IPS-20b (cell line): Measurements from ENCODE around the gene WDR89.
"Not testable (repeated sequence)": the region's sequence is repeated elsewhere in the genome, so short reads cannot be mapped to it uniquely, and the experiment has no call there.

ENCODE experiments used
- H3K27ac ChIP-seq: one replicate; pipeline ENCODE4 v1.5.1; 2013; ENCODE audit warnings: low read length
- H3K27me3 ChIP-seq: 2 replicates; pipeline ENCODE4 v1.6.1; 2013; ENCODE audit warnings: mild to moderate bottlenecking, low read length, inconsistent platforms; ENCODE audit not compliant: insufficient read depth
- H3K36me3 ChIP-seq: 2 replicates; pipeline ENCODE4 v1.6.1; 2013; ENCODE audit warnings: low read depth, mild to moderate bottlenecking, inconsistent platforms, low read length, moderate library complexity; ENCODE audit not compliant: insufficient read depth
- H3K4me1 ChIP-seq: 2 replicates; pipeline ENCODE4 v1.6.1; 2013; ENCODE audit warnings: mild to moderate bottlenecking, control low read depth, inconsistent platforms, low read length, moderate library complexity; ENCODE audit not compliant: insufficient read depth
- H3K4me3 ChIP-seq: 2 replicates; pipeline ENCODE4 v1.5.1; 2013; ENCODE audit warnings: mild to moderate bottlenecking, low read length, inconsistent platforms
- H3K9ac ChIP-seq: 2 replicates; pipeline ENCODE4 v1.6.1; 2013; ENCODE audit warnings: low read depth, mild to moderate bottlenecking, inconsistent platforms, low read length, moderate library complexity
- H3K9me3 ChIP-seq: 2 replicates; pipeline ENCODE4 v1.6.1; 2013; ENCODE audit warnings: mild to moderate bottlenecking, low read depth, low read length, inconsistent platforms; ENCODE audit not compliant: insufficient read depth

Gene WDR89

GRCh38 chr14:63671987-63672386, 30.3 kb upstream of the WDR89 start:
- Histone ChIP-seq H3K27ac (no peak overlapping the region), H3K9ac (no peak overlapping the region), H3K9me3 (no peaks in the 10 kb centered on the region)

GRCh38 chr14:63670692-63671091, 29.0 kb upstream of the WDR89 start:
- no peak overlapping the region for H3K27ac ChIP-seq
- H3K27me3 ChIP-seq = no peaks in the 10 kb centered on the region
- H3K9ac ChIP-seq = no peak overlapping the region
- H3K4me3 ChIP-seq = no peak overlapping the region
- H3K9me3 ChIP-seq = no peaks in the 10 kb centered on the region
- no peaks in the 10 kb centered on the region for H3K36me3 ChIP-seq
- H3K4me1 ChIP-seq = no peaks in the 10 kb centered on the region

More at GRCh38 chr14:63671987-63672386, 30.3 kb upstream of the WDR89 start:
- H3K27me3 ChIP-seq = no peaks in the 10 kb centered on the region
- H3K4me3 ChIP-seq = no peak overlapping the region
- no peaks in the 10 kb centered on the region for H3K4me1 ChIP-seq
- no peaks in the 10 kb centered on the region for H3K36me3 ChIP-seq

GRCh38 chr14:63666335-63666734, 24.7 kb upstream of the WDR89 start:
- Histone ChIP-seq H3K27ac (no peak overlapping the region), H3K9ac (no peak overlapping the region), H3K36me3 (no peaks in the 10 kb centered on the region), H3K9me3 (no peaks in the 10 kb centered on the region), H3K27me3 (no peaks in the 10 kb centered on the region), H3K4me1 (no peaks in the 10 kb centered on the region), H3K4me3 (no peak overlapping the region)

DNA sequence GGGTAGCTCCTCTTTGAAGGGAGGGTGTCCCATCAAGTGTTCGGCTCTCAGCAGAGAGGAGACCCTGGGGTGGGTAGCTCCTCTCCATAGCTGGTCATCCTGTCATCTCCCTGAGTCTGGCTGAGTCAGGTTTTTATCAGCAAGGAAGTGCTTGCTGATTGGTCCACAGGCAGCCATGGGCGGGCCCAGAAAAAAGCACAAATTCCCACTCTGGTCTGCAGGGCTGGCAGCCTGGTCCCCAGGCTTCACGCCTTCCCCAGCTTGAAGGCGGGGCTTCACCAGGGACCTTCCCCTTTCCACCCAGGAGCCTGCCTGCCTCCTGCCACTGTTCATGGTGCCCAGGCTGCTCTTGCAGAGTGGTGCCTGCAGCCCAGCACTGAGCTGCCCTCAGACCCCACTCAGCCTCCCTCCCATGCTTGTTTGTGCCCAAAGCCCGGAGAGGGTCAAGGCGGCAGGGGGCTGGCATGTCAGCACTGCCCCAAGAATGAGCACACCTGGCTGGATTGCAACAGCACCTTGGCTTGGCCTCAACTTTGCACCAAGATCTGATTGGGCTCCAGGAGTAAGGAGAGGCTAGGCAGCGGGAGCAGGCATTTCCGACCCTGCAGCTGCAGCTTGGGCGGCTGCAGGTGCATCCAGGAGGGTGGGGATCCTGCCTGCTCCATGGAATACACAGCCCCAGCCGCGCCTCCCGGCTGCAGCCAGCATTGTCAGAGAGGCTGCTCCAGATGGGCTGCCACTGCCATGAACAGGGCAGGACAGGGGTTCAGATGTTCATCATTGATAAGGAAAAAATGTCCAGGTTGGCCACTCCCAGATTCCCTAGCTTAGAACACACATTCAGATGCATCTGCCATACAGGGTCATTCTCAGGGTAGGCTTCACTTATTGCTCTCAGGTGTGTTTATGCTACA, 22.0 kb upstream of the WDR89 start:
- no peak overlapping the region for H3K27ac ChIP-seq
- H3K27me3 ChIP-seq = no peaks in the 10 kb centered on the region
- H3K9ac ChIP-seq = no peak overlapping the region
- H3K4me1 ChIP-seq = no peaks in the 10 kb centered on the region
- no peak overlapping the region for H3K4me3 ChIP-seq
- H3K36me3 ChIP-seq = no peaks in the 10 kb centered on the region
- H3K9me3 ChIP-seq = no peaks in the 10 kb centered on the region

DNA sequence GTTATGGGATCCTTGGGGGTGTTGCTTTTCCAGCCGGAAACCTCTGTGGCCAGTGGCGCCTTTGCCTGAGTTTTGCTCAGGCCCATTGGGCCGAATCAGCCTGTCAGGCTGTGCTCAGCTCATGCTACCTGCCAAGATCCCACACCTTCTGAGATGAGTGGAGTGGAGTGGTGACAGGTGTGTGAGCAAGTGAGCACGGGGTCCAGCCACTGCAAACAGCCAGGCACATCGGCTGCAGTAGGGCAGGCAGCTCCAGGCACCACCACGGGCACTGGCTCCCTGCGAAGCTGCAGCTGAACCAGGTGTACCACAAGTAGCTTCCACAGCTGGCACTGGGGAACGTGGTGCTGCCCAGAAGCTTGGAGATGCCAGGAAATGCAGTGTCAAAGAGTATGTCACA, 21.1 kb upstream of the WDR89 start:
- no peak overlapping the region for H3K27ac ChIP-seq
- H3K4me1 ChIP-seq = no peaks in the 10 kb centered on the region
- H3K9me3 ChIP-seq = no peaks in the 10 kb centered on the region
- no peak overlapping the region for H3K9ac ChIP-seq
- H3K36me3 ChIP-seq = no peaks in the 10 kb centered on the region
- no peak overlapping the region for H3K4me3 ChIP-seq
- H3K27me3 ChIP-seq = no peaks in the 10 kb centered on the region

- not testable (repeated sequence) for H3K27ac ChIP-seq, H3K9me3 ChIP-seq, H3K4me1 ChIP-seq
Observed at GRCh38 chr14:63661881-63662280, 20.2 kb upstream of the WDR89 start.

GRCh38 chr14:63659726-63660125, 18.1 kb upstream of the WDR89 start:
- Histone ChIP-seq H3K27me3 (no peaks in the 10 kb centered on the region), H3K27ac (no peak overlapping the region), H3K4me3 (no peak overlapping the region), H3K9ac (no peak overlapping the region), H3K9me3 (no peaks in the 10 kb centered on the region), H3K4me1 (no peaks in the 10 kb centered on the region), H3K36me3 (no peaks in the 10 kb centered on the region)

More at GRCh38 chr14:63661881-63662280, 20.2 kb upstream of the WDR89 start:
- H3K4me3 ChIP-seq, H3K9ac ChIP-seq, H3K36me3 ChIP-seq, H3K27me3 ChIP-seq: not testable (repeated sequence)

GRCh38 chr14:63656194-63656593, 14.5 kb upstream of the WDR89 start:
- H3K27ac ChIP-seq = no peak overlapping the region
- no peak overlapping the region for H3K4me3 ChIP-seq
- H3K4me1 ChIP-seq = no peaks in the 10 kb centered on the region
- no peak overlapping the region; the same call in 1 of the 2 replicates for H3K9ac ChIP-seq
- no peaks in the 10 kb centered on the region for H3K36me3 ChIP-seq
- H3K27me3 ChIP-seq = no peaks in the 10 kb centered on the region
- no peaks in the 10 kb centered on the region for H3K9me3 ChIP-seq

- no peak overlapping the region for H3K27ac ChIP-seq
- no peaks in the 10 kb centered on the region for H3K4me1 ChIP-seq
- H3K36me3 ChIP-seq = no peaks in the 10 kb centered on the region
- no peak overlapping the region for H3K4me3 ChIP-seq
- no peaks in the 10 kb centered on the region for H3K9me3 ChIP-seq
- H3K9ac ChIP-seq = no peak overlapping the region
- H3K27me3 ChIP-seq = no peaks in the 10 kb centered on the region
Observed at GRCh38 chr14:63654936-63655335, 13.3 kb upstream of the WDR89 start.

DNA sequence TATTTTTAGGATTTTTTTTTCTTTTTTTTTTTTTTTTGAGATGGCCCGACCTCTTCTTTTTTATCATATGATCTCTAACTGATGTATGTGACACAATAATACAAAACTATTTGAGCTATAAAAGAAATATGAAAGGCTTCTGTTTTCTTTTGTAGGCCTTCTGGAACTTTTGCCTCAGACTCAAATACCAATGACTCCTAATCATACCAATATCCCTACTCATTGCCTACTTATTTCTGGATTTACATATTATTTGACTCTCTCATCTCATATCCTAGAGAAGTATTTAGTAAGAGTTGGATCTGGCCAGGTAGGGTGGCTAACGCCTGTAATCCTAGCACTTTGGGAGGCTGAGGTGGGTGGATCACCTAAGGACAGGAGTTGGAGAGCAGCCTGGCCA, 12.7 kb upstream of the WDR89 start:
- Histone ChIP-seq H3K4me3 (no peak overlapping the region), H3K36me3 (no peaks in the 10 kb centered on the region), H3K4me1 (no peaks in the 10 kb centered on the region), H3K9me3 (no peaks in the 10 kb centered on the region), H3K27ac (no peak overlapping the region), H3K27me3 (no peaks in the 10 kb centered on the region), H3K9ac (no peak overlapping the region)

- Histone ChIP-seq H3K27me3 (no peaks in the 10 kb centered on the region), H3K4me1 (no peaks in the 10 kb centered on the region; the same call in 1 of the 2 replicates), H3K4me3 (no peak overlapping the region), H3K9me3 (no peaks in the 10 kb centered on the region), H3K9ac (no peak overlapping the region), H3K36me3 (no peaks in the 10 kb centered on the region), H3K27ac (no peak overlapping the region)
Observed at GRCh38 chr14:63652406-63652805, 10.7 kb upstream of the WDR89 start.

- no peaks in the 10 kb centered on the region for H3K27me3 ChIP-seq
- no peak overlapping the region for H3K9ac ChIP-seq
- H3K4me3 ChIP-seq = no peak overlapping the region
- no peaks in the 10 kb centered on the region for H3K36me3 ChIP-seq
- no peaks in the 10 kb centered on the region for H3K9me3 ChIP-seq
- no peak overlapping the region for H3K27ac ChIP-seq
- no peaks in the 10 kb centered on the region; the same call in 1 of the 2 replicates for H3K4me1 ChIP-seq
Observed at GRCh38 chr14:63650256-63650952, 8.7 kb upstream of the WDR89 start.
